Right atrium auricular region (tissue), 2 donors: ENCODE data around the gene RIOK1. TPM values are rescaled to one million over a fixed set of nuclear protein-coding genes. Genes with fewer than 3 reads are reported as not detected.

Experiments used
- DNase-seq: peaks from one replicate; pipeline ENCODE4 v3.0.0-alpha.2; 2019; ENCODE audit warnings: low spot score
- H3K27ac ChIP-seq, 2 donors: fragments of 200-600 bp; sonication (generic); 1 replicate in 1 of 2; 2 replicates in 1 of 2; pipeline ENCODE4 v1.5.1; 2016 to 2019
- H3K27me3 ChIP-seq, 2 donors: fragments of 200-600 bp; sonication (generic); one replicate each; pipeline versions ENCODE4 v1.5.1 to v1.6.0; 2017 to 2019
- H3K36me3 ChIP-seq: fragments of 200-600 bp; sonication (generic); one replicate; pipeline ENCODE4 v1.5.1; 2016
- H3K4me1 ChIP-seq, 2 donors: fragments of 200-600 bp; sonication (generic); one replicate each; pipeline versions ENCODE4 v1.5.1 to v1.6.0; 2017 to 2019
- H3K4me3 ChIP-seq, 2 donors: fragments of 200-600 bp; sonication (generic); 1 replicate in 1 of 2; 2 replicates in 1 of 2; pipeline ENCODE4 v1.5.1; 2017 to 2019; ENCODE audit warnings: mild to moderate bottlenecking in 1 of 2, moderate library complexity in 1 of 2
- H3K9me3 ChIP-seq, 2 donors: fragments of 200-600 bp; sonication (generic); one replicate each; pipeline ENCODE4 v1.5.1; 2019
- total RNA-seq, 2 donors: library from RNA; depleted of rRNA; stranded (reverse); fragments of >200 nt; gene quantifications; one replicate each; pipeline ENCODE4 v1.1.0, GENCODE V29; 2016
- TF ChIP-seq, protein P1 (sequence below), 2 donors: fragments of 200-600 bp; sonication (generic); IDR thresholded peaks; one replicate each; pipeline ENCODE4 v1.5.1; 2019; ENCODE audit warnings: antibody characterized with exemption in 2 of 2

Gene RIOK1
- total RNA-seq, 2 donors from 2014 or later: 8.5 to 13.9 TPM

DNA sequence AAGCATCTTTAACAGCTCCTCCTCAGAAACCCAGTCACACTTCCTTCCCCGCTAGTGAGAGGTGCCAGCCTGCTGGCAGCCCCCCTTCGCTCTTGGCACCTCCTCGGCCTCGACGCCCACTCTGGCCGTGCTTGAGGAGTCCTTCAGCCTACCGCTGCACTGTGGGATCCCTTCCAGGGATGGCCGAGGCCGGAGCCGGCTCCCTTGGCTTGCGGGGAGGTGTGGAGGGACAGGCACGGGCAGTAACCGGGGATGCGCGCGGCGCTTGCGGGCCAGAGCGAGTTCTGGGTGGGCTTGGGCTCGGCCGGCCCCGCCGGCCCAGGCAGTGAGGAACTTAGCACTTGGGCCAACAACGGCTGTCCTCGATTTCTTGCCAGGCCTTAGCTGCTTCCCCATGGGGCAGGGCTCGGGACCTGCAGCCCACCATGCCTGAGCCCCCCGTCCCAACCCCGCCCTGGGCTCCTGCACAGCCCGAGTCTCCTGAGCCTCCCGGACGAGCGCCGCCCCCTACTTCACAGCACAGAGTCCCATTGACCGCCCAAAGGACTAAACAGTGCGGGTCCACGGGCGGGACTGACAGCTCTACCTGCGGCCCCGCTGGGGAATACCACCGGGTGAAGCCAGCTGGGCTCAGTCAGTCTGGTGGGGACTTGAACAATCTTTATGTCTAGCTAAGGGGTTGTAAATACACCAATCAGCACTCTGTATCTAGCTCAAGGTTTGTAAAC, 51.6 kb downstream of the RIOK1 start:
- Histone ChIP-seq H3K36me3 (no peaks in the 10 kb centered on the region), H3K9me3 (no peaks in the 10 kb centered on the region), H3K4me1 (no peaks in the 10 kb centered on the region), H3K27me3 (no peaks in the 10 kb centered on the region), H3K4me3 (no peak overlapping the region), H3K27ac (no peak overlapping the region)
- DNase-seq: no peak
- TF ChIP-seq, protein P1, sequence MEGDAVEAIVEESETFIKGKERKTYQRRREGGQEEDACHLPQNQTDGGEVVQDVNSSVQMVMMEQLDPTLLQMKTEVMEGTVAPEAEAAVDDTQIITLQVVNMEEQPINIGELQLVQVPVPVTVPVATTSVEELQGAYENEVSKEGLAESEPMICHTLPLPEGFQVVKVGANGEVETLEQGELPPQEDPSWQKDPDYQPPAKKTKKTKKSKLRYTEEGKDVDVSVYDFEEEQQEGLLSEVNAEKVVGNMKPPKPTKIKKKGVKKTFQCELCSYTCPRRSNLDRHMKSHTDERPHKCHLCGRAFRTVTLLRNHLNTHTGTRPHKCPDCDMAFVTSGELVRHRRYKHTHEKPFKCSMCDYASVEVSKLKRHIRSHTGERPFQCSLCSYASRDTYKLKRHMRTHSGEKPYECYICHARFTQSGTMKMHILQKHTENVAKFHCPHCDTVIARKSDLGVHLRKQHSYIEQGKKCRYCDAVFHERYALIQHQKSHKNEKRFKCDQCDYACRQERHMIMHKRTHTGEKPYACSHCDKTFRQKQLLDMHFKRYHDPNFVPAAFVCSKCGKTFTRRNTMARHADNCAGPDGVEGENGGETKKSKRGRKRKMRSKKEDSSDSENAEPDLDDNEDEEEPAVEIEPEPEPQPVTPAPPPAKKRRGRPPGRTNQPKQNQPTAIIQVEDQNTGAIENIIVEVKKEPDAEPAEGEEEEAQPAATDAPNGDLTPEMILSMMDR (IDR thresholded peaks at IDR 0.05): no peak

DNA sequence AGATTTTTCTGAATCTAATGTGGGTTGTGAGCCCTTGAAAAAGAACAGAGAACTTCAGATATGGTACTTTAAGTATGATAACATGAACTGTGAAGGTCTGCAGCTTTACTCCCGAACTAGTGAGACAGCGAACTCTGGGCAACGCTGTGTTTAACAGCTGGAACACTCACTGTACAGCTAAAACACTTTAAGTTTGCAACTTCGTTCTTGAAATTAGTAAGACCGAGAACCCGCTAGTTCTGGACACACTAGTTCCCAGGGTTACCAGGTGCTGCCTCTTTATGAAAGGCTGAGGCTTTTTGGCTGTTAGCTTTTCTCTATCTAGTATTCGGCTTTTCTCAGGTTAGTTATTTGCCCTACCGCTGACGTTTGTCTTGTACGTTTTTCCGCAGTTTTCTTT, 52.9 kb downstream of the RIOK1 start:
- Histone ChIP-seq H3K27ac (no peak overlapping the region), H3K4me1 (no peaks in the 10 kb centered on the region), H3K36me3 (no peaks in the 10 kb centered on the region), H3K27me3 (no peaks in the 10 kb centered on the region), H3K4me3 (no peak overlapping the region), H3K9me3 (no peaks in the 10 kb centered on the region)
- DNase-seq: no peak
- TF ChIP-seq, protein P1 (IDR thresholded peaks at IDR 0.05): no peak

DNA sequence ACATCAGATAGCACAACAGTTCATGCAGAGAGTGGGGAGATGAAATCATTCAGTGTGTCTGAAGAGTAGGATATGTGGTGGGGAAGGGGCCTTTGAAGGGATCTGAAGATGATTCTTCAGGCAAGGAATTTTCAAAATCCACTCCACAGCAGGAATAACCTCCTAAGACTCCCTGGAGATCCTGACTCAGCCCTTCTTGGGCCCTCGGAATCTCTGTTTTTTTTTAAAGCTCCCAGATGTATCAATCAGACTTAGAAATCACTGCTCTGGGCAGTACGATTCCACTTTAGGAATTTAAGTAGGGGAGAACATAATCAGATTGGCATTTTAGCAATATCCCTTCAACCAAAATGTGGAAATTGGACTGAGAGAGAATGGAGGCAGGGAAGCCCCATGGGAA, 55.5 kb downstream of the RIOK1 start:
- Histone ChIP-seq H3K4me3 (no peak overlapping the region), H3K9me3 (no peaks in the 10 kb centered on the region), H3K27me3 (no peaks in the 10 kb centered on the region), H3K27ac (no peak overlapping the region), H3K36me3 (no peaks in the 10 kb centered on the region), H3K4me1 (no peaks in the 10 kb centered on the region)
- DNase-seq: no peak
- TF ChIP-seq, protein P1 (IDR thresholded peaks at IDR 0.05): no peak

DNA sequence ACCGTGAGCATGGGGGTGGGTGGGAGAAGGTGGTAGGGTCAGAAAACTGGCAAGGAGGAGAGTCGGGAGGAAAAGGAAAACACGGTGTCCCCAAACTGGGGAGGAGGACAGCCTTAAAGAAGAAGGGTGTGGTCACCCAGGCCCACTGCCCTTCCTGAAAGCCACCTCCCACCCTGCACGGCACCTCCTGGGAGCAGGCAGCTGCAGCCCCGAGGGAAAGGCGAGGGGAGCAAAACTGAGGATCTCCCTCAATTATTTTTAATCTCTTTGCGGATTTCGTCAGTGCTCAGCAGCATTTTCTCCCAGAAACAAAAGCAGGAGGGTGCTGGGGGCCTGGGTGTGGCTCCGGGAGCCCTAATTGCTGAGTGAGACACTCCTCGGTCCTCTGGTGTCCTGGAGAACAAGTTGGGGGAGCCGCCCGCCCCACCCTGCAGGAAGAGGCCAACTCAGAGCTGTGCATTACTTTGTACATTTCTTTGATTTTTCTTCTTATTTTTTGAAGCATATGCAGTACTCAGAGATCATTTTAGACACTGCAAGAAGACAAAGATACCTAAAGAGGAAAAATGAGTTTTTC, 56.4 kb downstream of the RIOK1 start:
- DNase-seq: no peak
- Histone ChIP-seq H3K27me3 (no peaks in the 10 kb centered on the region), H3K9me3 (no peaks in the 10 kb centered on the region), H3K4me1 (no peaks in the 10 kb centered on the region), H3K4me3 (no peak overlapping the region), H3K27ac (no peak overlapping the region), H3K36me3 (no peaks in the 10 kb centered on the region)
- TF ChIP-seq, protein P1 (IDR thresholded peaks at IDR 0.05): no peak

DNA sequence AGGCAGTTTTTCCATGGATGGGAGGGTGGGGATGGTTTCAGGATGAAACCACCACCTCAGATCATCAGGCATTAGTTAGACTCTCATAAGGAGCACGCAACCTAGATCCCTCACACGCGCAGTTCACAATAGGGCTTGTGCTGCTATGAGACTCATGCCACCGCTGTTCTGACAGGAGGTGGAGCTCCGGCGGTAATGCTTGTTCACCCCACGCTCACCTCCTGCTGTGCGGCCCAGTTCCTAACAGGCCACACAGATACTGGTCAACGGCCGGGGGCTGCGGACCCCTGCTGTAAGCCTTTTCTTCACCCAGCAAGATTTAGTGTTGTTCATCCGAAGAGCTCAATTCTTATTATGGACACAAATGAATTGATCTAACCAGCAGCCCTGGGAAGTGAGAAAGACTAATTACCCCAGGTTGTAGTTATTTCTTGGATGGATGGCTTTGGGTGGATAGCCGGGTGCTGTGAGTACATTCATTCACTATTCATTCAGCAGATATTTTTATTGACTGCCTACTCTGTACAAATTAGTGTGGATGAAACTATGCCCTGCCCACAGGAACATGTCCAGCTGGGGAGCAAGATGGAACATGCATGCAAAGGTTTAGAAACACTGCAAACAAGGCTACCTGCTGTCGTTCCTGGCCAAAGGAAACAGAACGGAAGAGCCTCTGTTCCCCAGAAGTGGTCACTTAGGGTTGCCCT, 57.2 kb downstream of the RIOK1 start:
- Histone ChIP-seq H3K27me3 (no peaks in the 10 kb centered on the region), H3K4me1 (no peaks in the 10 kb centered on the region), H3K9me3 (no peaks in the 10 kb centered on the region), H3K27ac (no peak overlapping the region), H3K4me3 (no peak overlapping the region), H3K36me3 (no peaks in the 10 kb centered on the region)
- DNase-seq: no peak
- TF ChIP-seq, protein P1 (IDR thresholded peaks at IDR 0.05): no peak
